SIG-M5 (cell line): ENCODE measurements around the gene SLX4IP.
"Not testable (repeated sequence)": the region's sequence is repeated elsewhere in the genome, so short reads cannot be mapped to it uniquely, and the experiment has no call there.

ENCODE experiments used
- DNase-seq: peaks from one replicate; lab custom pipeline; 2025; lab: John Stamatoyannopoulos, UW

SLX4IP gene

GRCh38 chr20:10576411-10577090 lies 141.4 kb downstream of the SLX4IP start:
- DNase-seq = no peak

- no peak for DNase-seq
These were observed 142.5 kb downstream of the SLX4IP start for GRCh38 chr20:10577648-10578047.

GRCh38 chr20:10578607-10579006 lies 143.5 kb downstream of the SLX4IP start:
- no peak for DNase-seq

GRCh38 chr20:10579942-10580341 lies 144.8 kb downstream of the SLX4IP start:
- no peak for DNase-seq

- DNase-seq = no peak
These were observed 145.6 kb downstream of the SLX4IP start for GRCh38 chr20:10580700-10581099.

- no peak for DNase-seq
These were observed 146.7 kb downstream of the SLX4IP start for GRCh38 chr20:10581823-10582222.

- DNase-seq = no peak
These were observed 149.3 kb downstream of the SLX4IP start for GRCh38 chr20:10584371-10584770.

- no peak for DNase-seq
These were observed 150.2 kb downstream of the SLX4IP start for GRCh38 chr20:10585308-10585707.

GRCh38 chr20:10586296-10586695 lies 151.2 kb downstream of the SLX4IP start:
- no peak for DNase-seq

- not testable (repeated sequence) for DNase-seq
These were observed 155.3 kb downstream of the SLX4IP start for GRCh38 chr20:10590446-10590845.

GRCh38 chr20:10590950-10591671 lies 156.0 kb downstream of the SLX4IP start:
- DNase-seq = no peak

GRCh38 chr20:10591946-10592521 lies 156.9 kb downstream of the SLX4IP start:
- DNase-seq = no peak

- DNase-seq = no peak
These were observed 159.3 kb downstream of the SLX4IP start for GRCh38 chr20:10594296-10594868.

- no peak for DNase-seq
These were observed 160.2 kb downstream of the SLX4IP start for GRCh38 chr20:10595266-10595665.

- DNase-seq = no peak
These were observed 160.9 kb downstream of the SLX4IP start for GRCh38 chr20:10595985-10596384.

GRCh38 chr20:10596710-10597121 lies 161.6 kb downstream of the SLX4IP start:
- no peak for DNase-seq

GRCh38 chr20:10597637-10598036 lies 162.5 kb downstream of the SLX4IP start:
- DNase-seq = no peak

GRCh38 chr20:10602221-10602871 lies 167.2 kb downstream of the SLX4IP start:
- DNase-seq = no peak

GRCh38 chr20:10603378-10603777 lies 168.3 kb downstream of the SLX4IP start:
- DNase-seq = no peak

- no peak for DNase-seq
These were observed 169.1 kb downstream of the SLX4IP start for GRCh38 chr20:10603971-10604864.

GRCh38 chr20:10604865-10605440 lies 169.8 kb downstream of the SLX4IP start:
- no peak for DNase-seq
